NCI-H2081 (cell line): ENCODE data around the gene SNHG17.
"Not testable (repeated sequence)": the region's sequence is repeated elsewhere in the genome, so short reads cannot be mapped to it uniquely, and the experiment has no call there.

Experiments used
- DNase-seq, 2 experiments: peaks; one replicate each; lab custom pipeline; 2025; lab: John Stamatoyannopoulos, UW

SNHG17 gene

DNA sequence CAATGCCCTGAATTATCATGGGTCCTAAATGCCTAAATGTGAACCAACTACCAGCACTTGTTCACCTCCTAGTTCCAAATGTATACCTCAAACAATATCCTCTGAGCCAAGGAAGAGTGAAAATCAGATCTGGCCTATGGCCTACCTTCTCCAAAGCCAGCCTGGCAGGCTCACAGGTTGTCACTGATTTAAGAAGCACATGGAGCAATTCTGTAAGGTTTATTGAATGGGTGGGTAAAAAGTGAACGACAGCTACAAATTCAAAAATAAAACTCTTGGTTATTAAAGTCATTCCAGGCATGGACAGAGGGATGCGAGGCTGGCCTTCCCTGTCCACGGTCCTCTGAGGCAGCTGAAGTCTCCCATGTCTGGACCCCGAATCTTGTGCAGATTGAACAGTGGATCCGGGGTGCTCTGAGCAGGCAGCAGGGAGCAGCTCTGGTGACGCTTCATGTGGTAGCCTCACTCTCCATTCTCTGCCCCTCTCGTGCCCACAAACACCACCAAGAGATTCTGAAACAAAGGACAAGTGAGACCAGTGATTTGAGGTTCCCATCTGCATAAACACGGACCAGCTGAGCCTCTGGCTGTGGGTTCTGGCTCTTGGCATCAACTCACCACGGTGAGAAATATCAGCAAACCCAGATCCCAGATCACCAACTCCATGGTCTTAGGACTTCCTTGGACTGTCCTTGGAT is 14.6 kb downstream of the SNHG17 start:
- DNase-seq = no peak

DNA sequence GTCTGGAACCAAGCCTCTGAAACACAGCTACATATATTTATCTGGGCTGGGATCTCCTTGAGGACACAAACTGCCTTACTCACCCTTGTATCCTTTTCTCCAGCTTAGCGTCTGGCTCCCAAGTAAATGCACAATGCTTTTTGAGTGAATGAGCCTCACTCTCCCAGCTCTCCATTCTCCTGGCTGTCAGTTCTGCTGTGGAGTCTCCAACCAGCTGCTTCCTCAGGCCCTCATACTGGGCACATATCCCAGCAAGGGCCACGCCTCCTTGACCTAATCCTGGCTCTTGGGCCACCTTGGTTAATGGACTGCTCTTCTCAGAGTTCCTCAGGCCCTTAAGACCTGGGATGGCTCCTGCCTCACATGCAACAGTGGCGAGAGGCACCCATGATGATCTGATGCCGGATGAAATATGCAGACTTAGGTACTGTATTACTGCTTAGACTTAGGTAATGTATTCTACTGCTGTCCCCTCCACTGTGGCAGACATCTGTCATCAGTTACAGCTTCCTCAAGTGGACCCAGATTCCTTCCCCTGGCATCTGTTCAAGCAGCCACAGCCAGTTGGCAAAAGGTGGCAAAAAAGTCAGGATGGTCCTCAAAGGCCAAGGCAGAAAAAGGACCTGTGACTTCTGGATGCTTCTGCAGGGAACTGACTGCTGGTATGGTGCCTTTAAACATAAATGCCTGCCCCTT is 16.5 kb downstream of the SNHG17 start:
- no peak for DNase-seq

DNA sequence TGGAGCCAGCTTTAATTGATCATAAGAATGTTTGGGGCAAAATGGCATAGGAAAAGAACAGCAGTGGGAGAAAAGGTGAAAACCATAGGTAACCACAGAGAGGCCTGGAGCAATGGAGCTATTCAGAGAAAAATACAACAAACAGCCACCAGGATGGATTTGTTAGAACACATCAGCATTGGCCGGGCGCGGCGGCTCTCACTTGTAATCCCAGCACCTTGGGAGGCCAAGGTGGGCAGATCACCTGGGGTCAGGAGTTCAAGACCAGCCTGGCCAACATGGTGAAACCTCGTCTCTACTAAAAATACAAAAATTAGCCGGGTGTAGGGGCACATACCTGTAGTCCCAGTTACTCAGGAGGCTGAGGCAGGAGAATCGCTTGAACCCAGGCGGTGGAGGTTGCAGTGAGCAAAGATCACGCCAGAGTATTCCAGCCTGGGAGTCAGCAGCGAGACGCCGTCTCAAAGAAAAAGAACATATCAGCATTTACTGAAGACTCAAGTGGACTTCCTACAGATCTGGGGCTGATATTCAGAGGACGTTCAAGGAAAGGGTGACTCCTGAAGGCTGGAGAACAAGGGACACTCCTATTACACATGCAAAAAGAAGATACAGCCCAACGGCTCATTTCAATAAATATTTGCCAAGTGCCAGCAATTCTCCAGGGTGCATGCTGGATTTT is 20.2 kb downstream of the SNHG17 start:
- no peak for DNase-seq

DNA sequence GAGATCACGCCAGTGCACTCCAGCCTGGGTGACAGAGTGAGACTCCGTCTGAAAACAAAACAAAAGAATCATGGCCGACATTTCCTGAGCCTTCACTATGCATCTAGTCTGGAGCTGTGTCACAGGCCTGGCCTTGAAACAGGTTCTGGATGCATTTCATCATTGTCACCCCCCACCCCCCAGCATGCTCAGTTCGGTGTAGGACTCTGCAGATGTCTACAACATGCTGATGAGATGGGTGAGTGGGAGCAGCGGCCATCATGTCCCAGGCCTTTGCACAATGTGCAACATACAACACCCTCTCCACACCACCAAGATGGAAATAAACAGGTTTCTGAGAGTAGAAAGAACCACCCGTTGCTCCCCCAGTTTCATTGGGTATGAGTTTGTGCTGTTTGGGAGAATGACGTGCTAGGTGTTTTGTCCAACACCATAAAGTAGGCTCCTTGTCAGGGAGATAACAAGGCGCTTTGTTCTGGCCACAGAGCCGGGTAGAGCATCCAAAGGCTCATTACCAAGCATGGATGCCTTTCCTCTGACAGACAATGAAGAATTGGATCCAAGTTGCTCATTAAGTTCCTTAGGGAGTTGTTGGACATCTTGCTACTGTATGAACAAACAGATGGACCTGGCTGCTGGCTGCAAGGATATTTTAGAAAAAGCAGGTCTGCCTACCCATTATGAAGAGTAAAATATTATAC is 22.1 kb downstream of the SNHG17 start:
- DNase-seq = no peak

DNA sequence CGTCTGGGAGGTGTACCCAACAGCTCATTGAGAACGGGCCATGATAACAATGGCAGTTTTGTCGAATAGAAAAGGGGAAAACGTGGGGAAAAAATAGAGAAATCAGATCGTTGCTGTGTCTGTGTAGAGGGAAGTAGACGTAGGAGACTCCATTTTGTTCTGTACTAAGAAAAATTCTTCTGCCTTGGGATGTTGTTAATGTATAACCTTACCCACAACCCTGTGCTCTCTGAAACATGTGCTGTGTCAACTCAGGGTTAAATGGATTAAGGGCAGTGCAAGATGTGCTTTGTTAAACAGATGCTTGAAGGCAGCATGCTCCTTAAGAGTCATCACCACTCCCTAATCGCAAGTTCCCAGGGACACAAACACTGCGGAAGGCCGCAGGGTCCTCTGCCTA is 27.3 kb downstream of the SNHG17 start:
- DNase-seq = not testable (repeated sequence)

DNA sequence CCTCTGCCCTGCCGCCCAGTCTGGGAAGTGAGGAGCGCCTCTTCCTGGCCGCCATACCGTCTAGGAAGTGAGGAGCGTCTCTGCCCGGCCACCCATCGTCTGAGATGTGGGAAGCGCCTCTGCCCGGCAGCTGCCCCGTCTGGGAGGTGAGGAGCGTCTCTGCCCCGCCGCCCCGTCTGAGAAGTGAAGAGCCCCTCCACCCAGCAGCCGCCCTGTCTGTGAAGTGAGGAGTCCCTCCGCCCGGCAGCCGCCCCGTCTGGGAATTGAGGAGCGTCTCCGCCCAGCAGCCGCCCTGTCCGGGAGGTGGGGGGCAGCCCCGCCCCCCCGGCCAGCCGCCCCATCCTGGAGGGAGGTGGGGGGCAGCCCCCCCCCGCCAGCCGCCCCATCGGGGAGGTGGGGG is 27.8 kb downstream of the SNHG17 start:
- DNase-seq = no peak

DNA sequence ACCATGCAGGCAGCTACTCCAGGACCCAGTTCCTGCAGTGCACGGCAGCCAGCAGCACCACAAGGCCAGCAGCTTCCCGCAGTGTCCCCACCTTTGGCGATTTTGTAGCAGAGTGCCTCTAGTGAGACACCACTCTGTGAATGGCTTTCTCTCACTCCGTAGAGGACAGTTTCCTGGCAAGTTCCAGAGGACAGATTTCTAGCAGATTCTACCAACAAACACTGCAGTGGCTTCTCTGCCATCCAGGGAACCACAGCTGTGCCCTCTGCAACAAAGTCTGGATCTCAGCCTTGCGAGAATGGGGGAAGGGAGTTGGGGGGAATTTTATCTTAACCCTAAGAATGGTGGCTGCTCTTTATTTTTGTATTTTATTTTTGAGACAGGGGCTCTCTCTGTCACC is 28.7 kb downstream of the SNHG17 start:
- DNase-seq = no peak

DNA sequence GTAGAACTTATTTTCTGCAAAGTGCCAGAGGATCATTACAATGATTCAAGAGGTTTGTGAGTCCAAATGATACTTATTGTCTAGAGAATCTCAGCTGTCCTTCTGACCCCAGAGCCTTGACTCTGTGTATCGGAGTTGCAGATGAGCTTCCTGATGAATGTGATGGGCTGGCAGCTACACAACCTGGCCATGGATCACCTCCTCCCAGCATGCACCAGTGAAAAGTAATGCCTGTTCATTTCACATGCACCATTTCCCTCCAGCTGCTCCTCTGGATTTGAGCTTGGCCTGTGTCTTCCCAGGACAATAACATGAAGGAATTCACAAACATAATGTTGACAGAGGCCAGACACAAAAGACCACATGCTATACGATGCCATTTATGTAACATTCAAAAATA is 30.0 kb downstream of the SNHG17 start:
- DNase-seq = no peak

DNA sequence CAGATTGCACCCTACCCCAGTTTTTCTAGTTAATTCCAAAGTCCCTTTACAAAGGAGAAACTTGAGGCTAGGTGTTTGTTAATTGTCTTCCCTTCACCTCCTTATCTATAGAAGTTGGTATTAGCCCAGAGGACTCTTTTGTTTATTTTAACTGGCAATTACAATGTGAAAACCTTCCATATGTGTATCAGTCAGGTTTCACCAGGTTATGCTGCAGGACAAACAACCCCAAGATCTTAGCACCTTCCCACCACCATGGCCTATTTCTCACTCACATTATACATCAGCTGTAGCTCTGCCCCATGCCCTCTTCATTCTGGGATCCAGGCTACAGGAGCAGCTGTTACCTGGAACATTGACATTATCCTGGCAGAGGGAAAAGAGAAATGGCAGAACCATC is 31.1 kb downstream of the SNHG17 start:
- DNase-seq = no peak

DNA sequence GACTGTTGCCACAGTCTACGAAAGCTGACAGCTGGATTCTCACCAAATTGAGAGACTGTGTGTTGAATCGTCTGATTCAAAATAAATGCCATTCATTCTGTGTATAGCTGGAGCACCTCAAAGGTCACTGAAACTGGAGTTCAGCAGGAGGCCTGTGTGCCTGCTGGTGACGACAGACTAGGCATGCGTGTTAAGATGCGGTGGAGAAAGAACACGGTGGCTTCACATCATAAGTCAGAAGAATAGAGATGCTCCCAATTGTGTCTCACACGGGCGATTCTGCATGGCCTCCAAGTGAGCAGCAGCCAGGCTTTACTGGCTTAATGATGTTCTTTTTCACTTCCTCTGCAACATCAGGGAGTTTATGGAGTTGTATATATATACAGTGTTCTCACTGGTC is 32.3 kb downstream of the SNHG17 start:
- DNase-seq = no peak

DNA sequence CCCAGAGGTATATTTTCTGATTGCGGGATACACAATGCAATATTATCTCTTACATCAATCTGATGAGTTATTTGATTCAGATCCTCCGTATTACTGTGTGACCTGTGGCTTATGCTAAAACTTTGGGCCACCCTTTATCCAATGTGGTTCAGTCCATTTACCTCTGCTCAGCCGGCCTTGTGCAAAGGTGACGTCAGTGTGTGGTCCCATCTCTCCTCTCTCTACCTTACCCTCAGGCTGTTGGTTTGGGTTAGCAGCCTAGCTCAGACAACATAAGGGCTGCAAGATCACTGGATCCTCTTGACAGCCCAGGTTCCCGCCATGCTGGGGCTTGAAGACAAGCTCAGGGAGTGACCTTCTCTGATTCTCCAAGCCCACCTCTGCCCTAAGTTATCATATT is 33.0 kb downstream of the SNHG17 start:
- DNase-seq = no peak

DNA sequence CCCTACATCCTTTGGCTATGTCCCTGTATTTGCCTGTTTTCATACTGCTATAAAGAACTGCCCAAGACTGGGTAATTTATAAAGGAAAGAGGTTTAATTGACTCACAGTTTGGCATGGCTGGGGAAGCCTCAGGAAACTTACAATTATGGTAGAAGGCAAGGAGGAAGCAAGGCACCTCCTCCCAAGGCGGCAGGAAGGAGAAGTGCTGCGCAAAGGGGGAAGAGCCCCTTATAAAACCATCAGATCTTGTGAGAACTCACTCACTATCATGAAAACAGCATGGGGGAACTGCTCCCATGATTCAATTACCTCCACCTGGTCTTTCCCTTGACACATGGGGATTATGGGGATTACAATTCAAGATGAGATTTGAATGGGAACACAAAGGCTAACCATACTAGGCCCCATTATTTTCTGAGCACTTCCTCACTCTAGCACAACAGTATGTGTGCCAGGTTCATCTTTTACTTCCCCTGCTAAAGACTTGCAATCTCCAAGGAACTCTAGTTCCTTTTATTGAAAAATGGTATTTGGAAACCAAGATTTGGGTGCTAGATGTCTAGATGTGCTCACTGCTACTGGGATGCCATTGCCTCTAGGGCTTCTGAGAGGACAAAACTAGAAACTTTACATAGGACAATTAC is 39.3 kb downstream of the SNHG17 start:
- not testable (repeated sequence) for DNase-seq

DNA sequence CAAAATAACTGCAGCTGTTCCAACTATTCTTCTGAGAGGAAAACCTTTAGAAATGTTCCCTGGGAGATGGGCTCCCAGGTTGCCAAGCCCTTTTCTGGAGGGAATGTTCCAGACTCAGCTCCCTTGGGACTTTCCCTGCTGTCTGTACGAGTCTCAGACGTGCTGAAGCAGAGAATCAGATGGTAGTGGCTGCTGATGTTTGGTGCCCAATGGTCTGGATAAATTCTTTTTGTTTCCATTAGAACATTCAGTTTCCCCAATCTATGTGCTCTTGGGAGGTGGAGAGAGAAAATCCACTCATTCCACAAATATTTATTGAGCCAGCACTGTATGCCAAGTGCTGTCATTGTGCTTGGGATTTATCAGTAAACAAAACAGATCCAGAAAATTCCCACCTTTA is 40.0 kb downstream of the SNHG17 start:
- DNase-seq = no peak

DNA sequence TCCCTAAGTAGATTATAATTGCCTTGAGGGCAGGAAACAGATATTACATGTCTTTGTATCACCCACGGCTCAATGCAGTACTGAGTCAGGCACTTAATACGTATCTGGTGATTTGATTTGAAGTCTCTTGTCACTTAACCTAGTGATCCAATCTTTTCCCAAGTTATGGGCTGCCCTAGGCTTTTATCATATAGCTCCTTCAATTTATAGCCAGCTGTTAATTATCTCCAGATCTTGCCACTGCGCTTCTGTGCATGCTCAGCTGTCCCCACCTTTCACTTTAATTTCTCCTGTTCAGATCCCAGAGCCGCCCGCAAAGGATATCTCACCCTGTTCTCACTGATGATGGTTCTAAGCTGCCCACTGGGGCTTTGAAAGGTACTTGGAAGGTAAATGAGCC is 41.9 kb downstream of the SNHG17 start:
- no peak for DNase-seq

DNA sequence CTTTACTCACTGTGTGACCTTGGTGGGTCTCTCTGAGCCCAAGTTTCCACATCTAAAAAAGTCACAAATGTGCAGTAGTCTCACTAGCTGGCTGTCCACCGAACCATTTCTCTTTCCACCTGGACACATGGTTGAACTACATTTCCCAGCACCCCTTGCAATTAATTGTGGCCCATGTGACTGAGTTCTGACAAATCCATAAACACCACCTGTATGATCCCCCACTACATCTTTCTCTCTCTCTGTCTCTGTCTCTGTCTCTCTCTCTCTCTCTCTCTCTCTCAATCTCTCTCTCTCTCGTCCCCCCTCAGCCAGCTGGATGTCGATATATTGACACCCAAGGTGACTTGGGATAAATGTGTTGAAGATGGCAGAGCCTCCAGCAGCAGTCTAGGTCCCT is 42.8 kb downstream of the SNHG17 start:
- DNase-seq = no peak

DNA sequence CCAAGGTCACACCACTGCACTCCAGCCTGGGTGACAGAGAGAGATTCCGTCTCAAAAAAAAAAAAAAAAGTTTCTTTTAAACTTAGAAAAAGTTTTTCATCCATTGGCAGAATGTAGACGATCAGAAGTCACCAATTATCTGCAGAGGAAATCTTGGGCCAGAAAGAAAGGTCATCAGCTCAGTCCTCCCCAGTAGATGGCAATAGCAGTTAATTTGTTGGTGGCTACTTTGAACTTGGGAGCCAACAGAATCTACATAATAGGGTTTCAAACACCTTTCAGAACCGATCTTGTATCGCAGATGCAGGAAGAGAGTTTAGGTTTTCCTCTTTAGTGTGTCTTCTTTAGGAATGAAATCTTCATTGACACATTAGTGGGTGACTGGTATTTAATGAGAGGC is 47.2 kb downstream of the SNHG17 start:
- no peak for DNase-seq

DNA sequence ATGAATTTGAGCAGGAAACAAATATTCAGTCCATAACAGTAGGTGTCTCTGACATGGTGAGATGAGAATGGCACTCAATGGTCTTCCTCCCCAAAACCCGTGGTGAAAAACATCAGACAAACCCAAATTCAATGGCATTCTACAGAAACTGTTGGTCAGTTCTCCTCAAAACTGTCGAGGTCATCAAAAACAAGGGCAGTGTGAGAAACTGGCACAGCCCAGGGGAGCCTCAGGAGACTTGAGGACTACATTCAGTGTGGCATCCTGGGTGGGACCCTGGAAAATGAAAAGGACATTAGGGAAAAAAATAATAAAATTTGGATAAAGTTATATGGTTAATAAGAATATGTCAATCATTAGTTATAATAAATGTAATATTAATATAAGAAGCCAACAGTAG is 48.3 kb downstream of the SNHG17 start:
- no peak for DNase-seq

DNA sequence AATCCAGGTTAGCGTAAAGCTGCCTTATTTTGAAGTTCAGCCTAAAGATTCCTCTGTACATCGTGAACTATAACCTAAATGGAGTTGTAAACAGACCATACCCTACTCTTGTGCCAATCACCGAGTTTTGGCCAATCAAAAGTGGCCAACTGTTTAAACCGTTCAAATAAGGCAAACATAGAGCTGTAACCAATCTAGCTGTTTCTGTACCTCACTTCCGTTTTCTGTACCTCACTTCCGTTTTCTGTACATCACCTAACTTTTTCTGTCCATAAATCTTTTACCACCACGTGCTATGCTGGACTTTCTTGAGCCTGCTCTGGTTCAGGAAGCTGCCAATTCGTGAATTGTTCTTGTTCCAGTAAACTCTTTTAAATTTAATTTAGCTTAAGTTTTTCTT is 49.1 kb downstream of the SNHG17 start:
- DNase-seq = no peak

DNA sequence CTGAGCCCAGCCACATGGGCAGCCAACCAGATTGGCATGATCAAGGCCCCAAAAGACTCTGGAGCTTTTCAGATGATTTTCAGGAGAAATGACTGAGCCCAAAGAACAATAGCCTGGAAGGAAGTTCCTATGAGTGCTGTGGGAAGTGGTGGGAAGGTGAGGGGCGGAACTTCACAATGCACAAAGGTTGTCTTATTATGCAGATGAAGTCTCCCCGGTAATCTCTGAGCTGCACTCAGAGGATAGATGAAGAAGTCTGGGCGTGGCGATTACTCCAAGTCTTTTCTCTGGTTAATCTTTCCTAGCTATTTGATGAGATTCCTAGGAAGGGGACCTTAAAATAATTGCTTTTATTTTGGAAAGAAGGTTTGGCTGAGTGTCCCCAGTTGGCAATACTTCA is 52.0 kb downstream of the SNHG17 start:
- DNase-seq = no peak

DNA sequence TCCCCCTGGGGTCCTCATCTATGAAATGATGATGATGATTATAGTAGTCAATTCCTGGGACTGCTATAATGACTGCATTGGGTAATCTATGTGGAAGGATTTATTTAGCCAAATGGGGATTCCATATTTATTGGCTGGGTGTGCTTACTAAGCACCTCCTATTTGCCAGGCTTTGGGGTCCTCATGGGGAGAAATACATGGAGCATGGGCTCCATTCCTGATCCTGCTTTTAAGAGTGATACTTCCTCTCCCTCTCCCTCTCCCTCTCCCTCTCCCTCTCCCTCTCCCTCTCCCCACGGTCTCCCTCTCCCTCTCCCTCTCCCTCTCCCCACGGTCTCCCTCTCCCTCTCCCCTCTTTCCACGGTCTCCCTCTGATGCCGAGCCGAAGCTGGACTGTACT is 57.3 kb downstream of the SNHG17 start:
- DNase-seq = not testable (repeated sequence)

DNA sequence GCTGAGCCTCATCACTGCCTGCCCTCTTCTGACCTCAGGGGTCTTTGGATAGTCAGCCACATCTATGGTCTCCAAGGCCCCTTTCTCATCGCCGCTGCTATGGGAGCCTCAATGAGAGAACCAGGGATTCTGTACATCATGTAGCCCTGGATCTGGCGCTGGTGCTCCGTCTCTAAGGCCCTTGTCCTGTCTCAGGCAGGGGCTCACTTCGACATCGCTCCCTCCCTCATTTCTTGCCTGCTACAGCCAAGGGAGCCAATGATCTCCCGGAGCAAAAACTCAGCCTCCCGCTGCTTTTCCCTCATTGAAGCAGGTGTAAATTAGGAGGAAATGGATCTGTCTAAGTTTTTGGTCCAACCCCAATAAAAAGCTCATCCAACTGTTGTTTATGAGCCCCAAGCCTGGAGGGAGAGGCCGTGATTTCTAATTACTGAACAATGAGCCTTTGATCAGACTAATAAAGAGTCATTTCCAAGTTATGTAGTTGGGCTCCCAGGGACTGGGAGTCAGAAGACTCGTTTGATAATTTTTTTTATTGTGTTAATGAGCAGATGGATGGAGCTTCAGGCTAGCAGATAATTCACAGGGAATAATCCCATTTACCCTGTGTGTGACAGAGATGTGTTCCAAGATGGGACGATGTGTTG is 58.0 kb downstream of the SNHG17 start:
- no peak for DNase-seq

DNA sequence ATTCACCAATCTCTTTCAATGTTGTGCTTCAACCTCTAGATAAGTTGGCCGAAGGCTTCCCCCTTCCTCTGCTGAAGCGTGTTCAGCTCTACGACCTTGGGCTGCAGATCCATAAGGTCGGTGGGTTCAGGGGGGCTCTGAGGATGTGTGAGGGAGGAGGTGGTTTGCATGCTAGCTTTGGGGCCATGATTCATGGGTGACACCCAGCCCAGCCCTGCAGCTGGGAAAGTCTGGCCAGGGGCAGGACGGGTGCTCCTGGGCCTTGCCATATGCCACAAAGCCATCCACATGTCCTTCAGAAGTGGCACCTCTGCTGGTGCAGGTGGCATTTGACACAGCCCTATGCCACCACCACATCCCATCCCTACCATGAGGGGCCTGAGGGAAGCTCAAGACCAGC is 61.2 kb downstream of the SNHG17 start:
- no peak for DNase-seq
